GM21786 (cell line): ENCODE measurements around the gene ZC3H4.
A peak's percentile ranks its signal among the peaks of the same experiment; 100 is the strongest.
"Not testable (repeated sequence)": the region's sequence is repeated elsewhere in the genome, so short reads cannot be mapped to it uniquely, and the experiment has no call there.

Experiments used
- ATAC-seq: cut with Tn5 transposase; IDR thresholded peaks from one replicate; pipeline ENCODE4 v1.9.1; 2021; ENCODE audit not compliant: unreplicated experiment

ZC3H4 gene

GRCh38 chr19:47109177-47109540 lies 4.4 kb downstream of the ZC3H4 start:
- ATAC-seq, result no peak

- ATAC-seq, result no peak
Measured at GRCh38 chr19:47107953-47108746, 5.4 kb downstream of the ZC3H4 start.

GRCh38 chr19:47107202-47107952 lies 6.2 kb downstream of the ZC3H4 start:
- ATAC-seq, result no peak

GRCh38 chr19:47106821-47107201 lies 6.8 kb downstream of the ZC3H4 start:
- ATAC-seq, result no peak

- no peak for ATAC-seq
Measured at GRCh38 chr19:47105874-47106273, 7.7 kb downstream of the ZC3H4 start.

GRCh38 chr19:47104680-47105079 lies 8.9 kb downstream of the ZC3H4 start:
- ATAC-seq, result no peak

- no peak for ATAC-seq
Measured at GRCh38 chr19:47102346-47103060, 11.1 kb downstream of the ZC3H4 start.

DNA sequence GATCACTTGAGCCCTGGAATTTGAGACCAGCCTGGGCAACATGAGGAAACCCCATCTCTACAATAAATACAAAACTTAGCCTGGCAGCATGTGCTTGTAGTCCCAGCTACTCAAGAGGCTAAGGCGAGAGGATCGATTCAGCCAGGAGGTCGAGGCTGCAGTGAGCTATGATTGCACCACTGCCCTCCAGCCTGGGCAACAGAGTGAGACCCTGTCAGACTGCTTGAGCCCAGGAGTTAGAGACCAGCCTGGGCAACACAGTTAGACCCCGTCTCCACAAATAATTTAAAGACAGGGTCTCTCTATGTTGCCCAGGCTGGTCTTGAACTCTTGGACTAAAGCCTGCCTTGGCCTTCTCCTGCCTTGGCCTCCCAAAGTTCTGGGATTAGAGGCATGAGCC lies 12.5 kb downstream of the ZC3H4 start:
- ATAC-seq, result not testable (repeated sequence)

- no peak for ATAC-seq
Measured at GRCh38 chr19:47100290-47100689, 13.3 kb downstream of the ZC3H4 start.

DNA sequence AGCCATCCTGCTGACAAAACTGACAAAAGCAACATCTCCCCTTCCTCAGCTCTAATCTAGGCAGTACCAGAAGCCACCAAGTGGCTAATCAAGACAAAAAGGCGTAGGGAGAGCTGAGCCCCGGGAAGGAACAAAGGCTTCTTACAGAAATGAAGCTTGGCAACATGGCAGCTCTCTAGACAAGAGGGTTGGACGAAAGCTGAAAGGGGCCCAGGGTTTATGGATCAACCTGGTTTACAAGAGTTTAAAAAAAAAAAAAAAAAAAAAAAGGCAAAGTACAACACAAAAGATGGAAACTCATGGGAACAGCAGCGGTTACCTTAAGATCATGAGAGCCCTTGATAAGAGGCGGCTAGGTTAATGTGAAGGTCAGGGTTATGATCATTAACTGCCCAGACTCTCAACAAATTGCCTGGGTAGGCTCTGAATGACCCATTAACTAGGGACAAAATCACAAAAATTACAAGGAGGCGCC lies 14.0 kb downstream of the ZC3H4 start:
- no peak for ATAC-seq

- ATAC-seq, result no peak
Measured at GRCh38 chr19:47098608-47099007, 15.0 kb downstream of the ZC3H4 start.

- ATAC-seq, result no peak
Measured at GRCh38 chr19:47097396-47098201, 16.0 kb downstream of the ZC3H4 start.

DNA sequence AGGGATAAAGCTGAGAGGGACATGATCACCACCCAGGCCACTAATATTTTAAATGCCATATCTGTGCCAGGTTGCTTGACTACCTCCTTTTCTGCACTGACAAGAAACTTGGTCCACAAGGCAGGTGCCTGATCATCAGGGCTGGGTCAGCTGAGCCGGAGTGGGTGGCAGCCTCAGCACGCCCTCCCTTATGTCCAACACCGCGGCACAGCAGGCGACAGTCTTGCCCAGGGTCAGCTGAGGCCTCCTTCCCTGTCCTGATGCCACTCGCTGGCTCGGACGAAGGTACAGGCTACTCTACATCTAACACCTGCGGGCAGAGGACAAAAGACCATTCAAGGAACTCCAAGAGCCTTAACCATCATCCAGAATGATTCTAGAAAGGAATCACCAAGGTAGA lies 16.9 kb downstream of the ZC3H4 start:
- ATAC-seq, result no peak

DNA sequence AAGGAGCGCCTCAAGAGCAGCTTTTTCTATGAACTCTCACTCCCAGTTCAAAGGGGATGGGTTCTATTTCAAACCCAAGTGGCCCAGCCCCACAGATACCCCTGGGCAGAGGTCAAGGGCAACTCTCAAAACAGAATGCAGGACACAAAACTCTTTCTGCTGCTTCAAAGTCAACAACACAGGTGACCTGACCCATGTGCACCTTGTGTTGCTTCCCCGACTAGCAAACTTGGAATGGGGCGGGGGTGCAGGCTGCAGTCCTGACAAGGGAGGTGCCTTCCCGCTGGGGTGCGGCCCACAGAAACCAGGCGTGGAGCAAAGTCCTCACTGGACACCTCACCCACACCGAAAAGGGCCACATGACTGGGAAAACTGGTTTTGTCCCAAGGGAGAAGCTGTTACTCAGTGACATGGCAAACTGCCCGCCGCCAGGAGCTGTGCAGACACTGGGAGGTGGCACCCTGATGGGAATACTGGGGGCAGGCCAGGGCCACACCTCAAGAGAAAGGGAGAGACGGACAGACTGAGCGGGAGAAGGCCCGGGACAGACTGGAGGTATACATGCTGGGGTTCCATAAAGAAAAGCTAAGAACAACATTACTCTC lies 17.4 kb downstream of the ZC3H4 start:
- ATAC-seq, result no peak

DNA sequence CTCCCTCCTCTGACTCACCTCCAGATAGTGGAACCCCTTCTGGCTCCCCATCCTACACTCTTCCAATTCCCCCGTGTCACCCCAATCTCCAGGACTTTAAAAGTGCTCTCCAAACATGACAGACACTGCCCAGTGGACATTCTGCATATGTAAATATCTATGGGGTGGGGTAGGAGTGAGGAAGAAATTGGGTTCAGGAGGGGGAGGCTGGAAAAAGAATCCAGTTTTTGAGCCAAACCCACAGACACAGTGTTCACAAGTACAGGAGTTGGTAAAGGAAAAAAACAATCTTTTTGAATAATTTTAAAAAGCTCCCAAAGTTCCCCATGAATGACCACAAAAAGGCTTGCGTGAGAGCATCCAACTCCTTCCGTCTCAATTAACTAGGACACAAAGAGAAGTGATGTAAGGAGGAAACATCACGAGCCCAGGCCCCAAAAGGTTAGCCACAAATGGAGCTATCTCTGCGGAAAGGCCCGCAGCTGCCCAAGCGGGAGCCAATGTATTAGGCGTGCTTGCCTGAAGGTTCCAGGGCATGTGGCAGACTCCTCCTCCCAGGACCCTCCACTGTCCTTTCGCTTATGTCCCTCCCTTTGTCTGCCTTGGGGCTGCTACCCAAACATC lies 18.0 kb downstream of the ZC3H4 start:
- no peak for ATAC-seq

DNA sequence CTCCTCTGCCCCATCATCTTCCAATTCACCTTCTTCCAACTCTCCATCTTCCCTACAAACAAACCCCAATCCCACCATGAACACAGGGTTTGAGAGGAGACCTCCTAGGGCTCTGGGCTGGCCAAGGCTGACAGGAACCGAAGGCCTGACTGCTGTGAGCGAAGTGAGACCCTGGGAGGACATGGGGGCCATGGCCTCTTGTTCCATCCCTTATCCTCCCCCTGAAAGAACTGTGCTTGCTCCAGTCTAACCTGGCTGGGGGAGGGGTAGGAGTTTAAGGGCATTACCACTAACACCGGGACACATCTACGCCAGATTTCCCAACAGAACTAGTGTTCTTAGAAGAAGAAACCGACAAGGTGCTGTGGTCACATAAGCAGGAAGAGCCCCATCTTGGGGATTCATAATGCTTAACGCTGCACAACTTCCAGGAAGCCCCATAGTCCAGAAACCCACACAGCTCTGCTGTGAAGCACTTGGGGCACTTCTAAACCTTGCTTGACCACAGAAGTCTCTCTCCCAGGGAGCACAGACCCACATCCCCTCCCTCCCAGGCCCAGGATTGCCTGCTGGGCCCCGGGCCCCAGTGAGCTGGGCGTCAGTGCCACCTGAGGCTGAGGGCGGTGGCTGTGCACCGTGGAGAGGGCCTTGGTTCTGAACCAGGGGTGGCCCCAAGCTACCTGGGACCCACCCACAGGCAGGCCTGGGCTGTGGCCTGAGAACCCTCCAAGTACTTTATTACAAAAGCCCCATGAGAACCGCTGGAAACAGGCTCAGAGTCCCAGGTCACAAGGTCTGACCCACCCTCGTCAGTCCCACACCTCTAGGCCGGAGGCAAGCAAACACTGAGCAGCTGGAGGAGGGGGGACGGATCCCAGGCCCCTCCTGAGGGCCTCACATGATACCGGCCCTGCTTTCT lies 18.8 kb downstream of the ZC3H4 start:
- no peak for ATAC-seq

GRCh38 chr19:47093841-47094240 lies 19.7 kb downstream of the ZC3H4 start:
- ATAC-seq, result peak; percentile 62

GRCh38 chr19:47093254-47093653 lies 20.3 kb downstream of the ZC3H4 start:
- ATAC-seq, result no peak

- ATAC-seq, result no peak
Measured at GRCh38 chr19:47089767-47090350, 23.7 kb downstream of the ZC3H4 start.
